ENCODE measurements around the gene AGBL3. TPM values are rescaled to one million over a fixed set of nuclear protein-coding genes. Genes with fewer than 3 reads are reported as not detected.

Gene AGBL3
- total RNA-seq (2011; cell fraction: chromatin; rRNA removed; ENCODE audit: low replicate concordance) = 3.1 and 5.6 TPM in 2 replicates
- total RNA-seq (2011; cell fraction: nucleolus; rRNA removed) = 0.92 and 1.2 TPM in 2 replicates
- 3.9 and 6.5 TPM in 2 replicates for total RNA-seq (2011; cell fraction: nucleoplasm; rRNA removed)
- total RNA-seq (2014; rRNA removed) (0.54 and 0.73 TPM in 2 replicates), total RNA-seq (2014; rRNA removed; fragmentation: Illumina TruSeq; extraction: Trizol) (1.7 and 2.4 TPM in 2 replicates), total RNA-seq (2015; rRNA removed; fragmentation: Illumina TruSeq; extraction: Trizol) (1.5 and 1.8 TPM in 2 replicates), total RNA-seq (2021) (2.1 and 2.9 TPM in 2 replicates), polyA plus RNA-seq (2011; rRNA removed) (1.9 and 2.5 TPM in 2 replicates), polyA plus RNA-seq (2014; fragmentation: Illumina TruSeq; extraction: Trizol) (2.0 TPM in 2 replicates), polyA plus RNA-seq (2014; fragmentation: Nextera tagmentation; extraction: Ambion mirVana) (under 1 TPM; 0.71 to 0.75 TPM), polyA plus RNA-seq (2014; rRNA removed) (1.4 and 1.8 TPM in 2 replicates), polyA minus RNA-seq (2011; rRNA and poly(A)+ RNA removed) (1.5 and 1.6 TPM in 2 replicates), Bru-seq, nascent RNA (percentile 50 among the genes with signal in this experiment), BruChase-seq, experiment 1, labeled RNA remaining after a 2-hour chase (percentile 49 among the genes with signal in this experiment), BruChase-seq, experiment 2, labeled RNA remaining after a 6-hour chase (percentile 43 among the genes with signal in this experiment)
- polyA plus RNA-seq (2011; cell fraction: cytosol; rRNA removed) = 0.51 and 0.66 TPM in 2 replicates
- polyA plus RNA-seq (2011; cell fraction: nucleus; rRNA removed) = 1.7 and 1.9 TPM in 2 replicates
- 0.98 and 2.4 TPM in 2 replicates for polyA plus RNA-seq (2012)
- not detected in 2 replicates for polyA minus RNA-seq (2011; cell fraction: cytosol; rRNA and poly(A)+ RNA removed)
- polyA minus RNA-seq (2011; cell fraction: nucleus; rRNA and poly(A)+ RNA removed) = 2.0 and 4.6 TPM in 2 replicates
- long read RNA-seq, experiment 1, partial matches to known transcripts = 0 of 10 reads
- long read RNA-seq, experiment 1, other reads (novel, unspliced or antisense) = 8 of 10 reads
- long read RNA-seq, experiment 2, partial matches to known transcripts = 0 of 1 reads
- long read RNA-seq, experiment 2, other reads (novel, unspliced or antisense) = 1 of 1 reads
- long read RNA-seq, experiment 3, partial matches to known transcripts = 2 of 3 reads
- long read RNA-seq, experiment 3, other reads (novel, unspliced or antisense) = 1 of 3 reads

GRCh38 chr7:134986363-134987251, at the start of gene AGBL3:
Gene AGBL3, plus strand, starts transcription at chr7:134986508. Its CDS starts 1,426 bp downstream, at chr7:134987934.
- peak; percentile 92 for FAIRE-seq
- peak; percentile 98 for ATAC-seq
- Histone ChIP-seq H3K79me2 (ENCODE audit: control insufficient read depth, insufficient read depth, low read length) (peaks cover 11% of the 10 kb centered on the region), H3K9ac (ENCODE audit: insufficient read depth in 1 of 2, low read depth in 2 of 2, low read length in 2 of 2) (peak within 1 kb of the TSS; percentile 80 to 92), H3K36me3 (ENCODE audit: control insufficient read depth, insufficient read depth, low read length) (peaks cover 9% of the 10 kb centered on the region; the same call in 1 of the 3 replicates), H3K4me2 (ENCODE audit: insufficient read depth, low read length) (peak within 1 kb of the TSS; percentile 94), H3K27ac (ENCODE audit: extremely low read depth, low read depth, low read length) (peak within 1 kb of the TSS; percentile 78), H3K27me3 (ENCODE audit: control insufficient read depth in 2 of 2, insufficient read depth in 2 of 2, low read length in 2 of 2) (no peaks in the 10 kb centered on the region), H3K9me1 (ENCODE audit: control insufficient read depth, insufficient read depth, low read length) (no peaks in the 10 kb centered on the region), H3K4me3 (peak within 1 kb of the TSS; percentile 69), H3K4me1 (replicated peaks in 1 of 2; ENCODE audit: control insufficient read depth in 2 of 2, insufficient read depth in 2 of 2, low read length in 2 of 2) (peaks cover 9 to 10% of the 10 kb centered on the region in 2 experiments; a peak in 4 of 5 replicates), H2AFZ (ENCODE audit: low read depth, low read length) (peak within 1 kb of the TSS; percentile 98), H4K20me1 (replicated peaks; ENCODE audit: control insufficient read depth, insufficient read depth, low read length) (no peaks in the 10 kb centered on the region), H3K9me3 (replicated peaks; ENCODE audit: control insufficient read depth, insufficient read depth, low read depth, low read length) (no peaks in the 10 kb centered on the region)
- TSS peak; percentile 57 for BruUV-seq (replicated peaks)
- CTCF ChIA-PET (ENCODE audit: low intra/inter-chr PET ratio) = interaction anchor here (0.7 kb wide), 1 partner anchor 183 kb away, joined by 4 read pairs; no protein-coding TSS in a partner anchor
- WGBS (ENCODE audit: insufficient coverage, low coverage, missing lambda C conversion rate) = under 1% methylated on average over 64 of the region's 70 CpGs
- peak; percentile 94 to 98 (median 96) for DNase-seq (ENCODE audit: extremely low read depth in 1 of 4, low spot score in 3 of 4)
- in situ Hi-C loops (cut with MboI) (no loop called here), intact Hi-C loops (cut with micrococcal nuclease) (loop anchor here (1.0 to 2.0 kb wide), 2 partner anchors 174 to 183 kb away; no protein-coding TSS in a partner anchor)
- POLR2A ChIA-PET = interaction anchor here (0.5 to 1.9 kb wide), 11 partner anchors 14 to 1022 kb away, joined by 3 to 8 read pairs (median 3); partner anchors contain the start of genes BPGM, CYREN and WDR91
- TF ChIP-seq ATF4 (CRISPR knock-in tag; IDR thresholded peaks at IDR 0.05) = peak; percentile 24; the same call in 1 of the 2 replicates
- no peak for TF ChIP-seq ZNF408 (CRISPR knock-in tag; IDR thresholded peaks at IDR 0.05; ENCODE audit: low read depth)
- TF ChIP-seq NFE2 (IDR thresholded peaks at IDR 0.05; ENCODE audit: low read depth) = peak; percentile 17; the same call in 1 of the 2 replicates
- TF ChIP-seq E4F1 (CRISPR knock-in tag; IDR thresholded peaks at IDR 0.05; ENCODE audit: borderline replicate concordance) = no peak; the same call in 1 of the 2 replicates
- no peak for TF ChIP-seq MCM7 (IDR thresholded peaks at IDR 0.05)
- TF ChIP-seq HMG20A (CRISPR knock-in tag; conservative IDR thresholded peaks at IDR 0.05) = no peak
- TF ChIP-seq C11orf30 (IDR thresholded peaks at IDR 0.05; ENCODE audit: low read depth) = peak; percentile 64; the same call in 1 of the 2 replicates
- TF ChIP-seq DPF2 (IDR thresholded peaks at IDR 0.05) = peak; percentile 70; the same call in 1 of the 2 replicates
- peak; percentile 57 for TF ChIP-seq GTF2E2 (tag; IDR thresholded peaks at IDR 0.05)
- no peak for TF ChIP-seq TCF7L2 (IDR thresholded peaks at IDR 0.05; ENCODE audit: low read depth, low read length)
- no peak for TF ChIP-seq ZNF57 (CRISPR knock-in tag; IDR thresholded peaks at IDR 0.05)
- peak; percentile 82 for TF ChIP-seq KDM5B (IDR thresholded peaks at IDR 0.05; ENCODE audit: insufficient replicate concordance, low read depth, low read length)
- no peak for TF ChIP-seq SAFB2 (IDR thresholded peaks at IDR 0.05; ENCODE audit: borderline replicate concordance, low read depth, low read length, severe bottlenecking)
